HG03457 (cell line): ENCODE measurements around the gene C11orf71.

Source experiments
- ATAC-seq: cut with Tn5 transposase; IDR thresholded peaks from one replicate; pipeline ENCODE4 v1.9.1; 2021; ENCODE audit warnings: moderate number of reproducible peaks; ENCODE audit not compliant: unreplicated experiment

C11orf71 gene

DNA sequence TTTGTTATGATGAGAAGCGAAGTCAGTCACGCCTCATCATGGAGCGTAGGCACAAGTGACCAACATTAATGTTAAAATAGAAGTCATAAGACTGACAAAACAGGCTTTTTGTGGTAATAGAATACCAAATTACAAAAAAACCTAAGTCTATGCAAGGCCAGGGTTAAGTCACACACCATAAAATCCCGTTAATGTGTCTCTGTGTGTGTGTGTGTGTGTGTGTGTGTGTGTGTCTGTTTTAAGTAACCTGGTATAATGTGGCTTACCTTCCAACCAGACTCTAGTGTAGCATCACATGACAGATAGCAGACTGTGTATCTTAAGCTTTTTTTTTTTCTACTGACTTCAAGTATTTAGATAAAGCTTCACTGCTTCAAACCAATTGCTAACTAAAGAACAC, 38.0 kb downstream of the C11orf71 start:
- no peak for ATAC-seq

DNA sequence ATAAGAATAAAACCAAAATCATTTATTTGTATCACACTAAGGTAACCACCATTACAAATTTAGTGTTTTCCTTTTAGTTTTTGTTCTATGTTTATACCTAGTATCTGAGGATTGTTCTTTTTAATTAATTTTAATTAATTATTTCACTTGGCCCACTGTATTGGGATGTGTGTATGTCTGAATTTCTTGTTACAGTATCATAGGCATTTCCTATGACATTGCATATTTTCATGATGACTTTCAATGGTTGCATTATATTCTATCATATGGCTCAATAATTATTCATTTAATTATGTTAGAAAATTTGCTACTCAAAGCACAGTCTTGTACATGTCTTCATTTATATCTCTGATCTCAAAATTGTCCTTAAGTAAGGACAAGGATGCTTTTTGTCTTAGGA, 41.0 kb downstream of the C11orf71 start:
- ATAC-seq: no peak

GRCh38 chr11:114358716-114359115, 41.6 kb downstream of the C11orf71 start:
- ATAC-seq: no peak

DNA sequence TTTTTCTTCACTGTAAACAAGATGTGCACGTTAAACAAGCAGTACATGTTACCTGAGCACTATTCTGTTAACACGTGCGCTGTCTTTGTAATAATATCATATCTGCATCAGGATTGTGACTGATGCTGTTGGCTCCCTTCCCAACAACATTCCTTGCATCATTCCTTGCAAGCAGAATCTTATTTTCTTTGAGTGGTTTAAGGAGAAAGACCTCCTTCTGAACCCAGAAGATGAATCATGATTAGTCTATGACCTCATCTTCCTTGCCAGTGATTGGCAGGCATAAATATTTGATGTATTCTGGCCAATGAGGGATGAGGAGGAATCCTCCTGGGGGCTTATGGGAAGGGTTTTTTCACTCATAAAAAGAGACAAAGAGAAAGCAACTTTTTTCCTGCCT, 46.2 kb downstream of the C11orf71 start:
- no peak for ATAC-seq

GRCh38 chr11:114353443-114353842, 46.9 kb downstream of the C11orf71 start:
- ATAC-seq: no peak

DNA sequence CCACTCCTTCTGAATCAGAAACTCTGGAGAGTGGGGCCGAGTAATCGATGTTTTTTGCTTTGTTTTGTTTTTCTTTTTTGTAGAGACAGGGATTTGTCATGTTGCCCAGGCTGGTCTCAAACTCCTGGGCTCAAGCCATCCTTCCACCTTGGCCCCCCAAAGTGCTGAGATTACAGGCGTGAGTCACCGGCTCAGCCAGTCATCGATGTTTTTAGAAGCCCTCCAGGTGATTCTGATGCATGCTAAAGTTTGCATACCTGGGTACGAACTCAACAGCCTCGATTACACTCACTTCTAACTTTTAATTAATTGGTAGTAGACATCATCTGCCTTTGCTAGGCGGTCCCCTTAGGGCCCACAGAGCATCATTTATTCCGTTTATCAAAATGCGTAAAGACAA, 50.3 kb downstream of the C11orf71 start:
- ATAC-seq: no peak
